Epithelial cell of esophagus (primary cell): ENCODE results near the gene GNG7.

ENCODE experiments used
- DNase-seq: peaks from one replicate; pipeline ENCODE4 v3.0.0; 2010; ENCODE audit warnings: low read depth
- H3K4me3 ChIP-seq: 2 replicates; pipeline ENCODE4 v1.5.1; 2011; ENCODE audit warnings: mild to moderate bottlenecking, low read length, control low read depth
- CTCF ChIP-seq: IDR thresholded peaks from 2 replicates; pipeline ENCODE4 v1.5.1; 2011; ENCODE audit warnings: low read depth, mild to moderate bottlenecking, low read length, control low read depth, inconsistent platforms; ENCODE audit not compliant: insufficient read depth; ENCODE audit errors: missing control alignments

GNG7 gene

DNA sequence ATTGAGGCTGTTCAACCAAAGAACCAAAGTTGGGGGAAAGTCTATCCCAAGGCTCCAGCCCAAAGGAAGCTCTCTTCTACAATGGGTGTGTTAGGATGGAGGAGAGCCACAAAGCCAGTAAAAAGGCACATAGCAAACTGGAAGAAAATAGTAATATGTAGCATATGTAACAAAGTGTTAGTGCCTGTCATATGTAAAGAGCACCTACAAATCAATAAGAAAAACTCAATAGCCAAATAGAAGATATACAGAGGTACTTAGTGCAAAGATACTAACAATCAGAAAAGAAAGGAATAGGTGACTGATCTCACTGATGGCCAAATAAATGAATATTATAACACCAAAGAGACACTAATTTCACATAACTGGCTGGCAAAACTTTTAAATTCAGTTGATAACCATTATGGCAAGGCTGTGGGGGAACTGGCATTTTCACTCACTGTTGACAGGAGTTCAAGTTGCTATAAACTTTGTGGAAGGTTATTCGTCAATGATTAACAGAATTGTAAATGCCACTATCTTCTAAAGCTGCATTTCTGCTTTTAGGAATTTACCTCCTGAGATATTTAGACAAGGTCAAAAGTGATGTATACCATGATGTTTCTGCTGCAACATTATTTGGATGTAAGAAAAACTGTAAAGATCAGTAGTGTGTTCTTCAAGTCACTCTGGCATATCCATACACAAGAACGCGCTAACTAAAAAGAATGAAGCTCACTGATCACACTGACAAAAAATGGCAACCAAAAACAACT is 110.8 kb downstream of the GNG7 start:
- no peak for TF ChIP-seq CTCF
- DNase-seq: no peak
- H3K4me3 ChIP-seq: no peak overlapping the region

- no peak overlapping the region for H3K4me3 ChIP-seq
- DNase-seq: no peak
- TF ChIP-seq CTCF: no peak
These were observed 111.7 kb downstream of the GNG7 start for GRCh38 chr19:2590630-2591399.

GRCh38 chr19:2589441-2589840 is 113.1 kb downstream of the GNG7 start:
- H3K4me3 ChIP-seq: no peak overlapping the region
- no peak for TF ChIP-seq CTCF
- DNase-seq: no peak

GRCh38 chr19:2588081-2588777 is 114.3 kb downstream of the GNG7 start:
- H3K4me3 ChIP-seq: no peak overlapping the region
- no peak for DNase-seq

GRCh38 chr19:2587001-2587719 is 115.3 kb downstream of the GNG7 start:
- no peak overlapping the region for H3K4me3 ChIP-seq
- no peak for DNase-seq
- no peak for TF ChIP-seq CTCF

More at GRCh38 chr19:2588081-2588777, 114.3 kb downstream of the GNG7 start:
- TF ChIP-seq CTCF: no peak

DNA sequence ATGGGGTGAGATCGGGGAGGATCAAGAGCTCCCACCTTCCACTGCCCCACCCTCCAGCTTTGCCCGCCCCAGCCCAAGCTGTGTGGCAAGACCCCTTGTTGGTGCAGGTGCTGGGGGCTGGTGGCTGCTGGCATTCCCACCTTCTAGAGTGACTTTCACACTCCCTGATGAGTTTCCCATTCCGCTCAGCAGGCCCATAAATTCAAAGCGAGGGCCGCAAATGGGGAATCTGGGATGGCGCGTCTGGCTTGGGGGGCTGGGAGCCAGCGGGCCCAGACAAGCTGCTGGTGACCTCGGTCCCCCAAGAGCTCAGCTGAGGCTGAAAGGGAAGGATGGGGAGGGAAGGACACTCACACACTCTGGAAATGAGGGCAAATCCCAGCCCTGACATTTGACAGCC is 116.3 kb downstream of the GNG7 start:
- H3K4me3 ChIP-seq: no peak overlapping the region
- TF ChIP-seq CTCF: no peak
- DNase-seq: no peak
